ENCODE measurements around the gene BGLAP. TPM values are rescaled to one million over a fixed set of nuclear protein-coding genes. Genes with fewer than 3 reads are reported as not detected.

BGLAP gene
- total RNA-seq, 1 experiment from 2014 or later, result 2.3 TPM

- no peak for TF ChIP-seq AFF4 (CRISPR knock-in tag; IDR thresholded peaks at IDR 0.05; ENCODE audit: borderline replicate concordance)
- TF ChIP-seq FOXK1 (CRISPR knock-in tag; IDR thresholded peaks at IDR 0.05), result no peak
- no peak for TF ChIP-seq SMAD3 (CRISPR knock-in tag; IDR thresholded peaks at IDR 0.05; ENCODE audit: borderline replicate concordance)
- TF ChIP-seq PRRX2 (CRISPR knock-in tag; IDR thresholded peaks at IDR 0.05), result no peak
- TF ChIP-seq NR1H2 (CRISPR knock-in tag; IDR thresholded peaks at IDR 0.05), result no peak
- no peak for TF ChIP-seq PREB (CRISPR knock-in tag; IDR thresholded peaks at IDR 0.05; ENCODE audit: borderline replicate concordance)
- no peak for TF ChIP-seq MYBL2 (CRISPR knock-in tag; IDR thresholded peaks at IDR 0.05)
- no peak for TF ChIP-seq CREB1 (CRISPR knock-in tag; IDR thresholded peaks at IDR 0.05)
- TF ChIP-seq ATF3 (CRISPR knock-in tag; conservative IDR thresholded peaks at IDR 0.05), result no peak
Observed at GRCh38 chr1:156203331-156203730, 38.7 kb upstream of the BGLAP start (continued).

GRCh38 chr1:156204686-156205085 is 37.3 kb upstream of the BGLAP start:
- H3K27ac Mint-ChIP-seq, result no peak overlapping the region
- CTCF ChIA-PET, result no interaction called here
- no peak overlapping the region for H3K4me3 Mint-ChIP-seq
- H3K36me3 Mint-ChIP-seq, result peaks cover 11% of the 10 kb centered on the region
- POLR2A ChIA-PET, result no interaction called here
- peaks cover 12% of the 10 kb centered on the region for H3K4me1 Mint-ChIP-seq
- no peak for ATAC-seq
- no peak for DNase-seq (ENCODE audit: low spot score)
- TF ChIP-seq ZNF263 (CRISPR knock-in tag; IDR thresholded peaks at IDR 0.05; ENCODE audit: low read depth) (no peak), CREM (CRISPR knock-in tag; IDR thresholded peaks at IDR 0.05) (no peak), ZNF232 (CRISPR knock-in tag; IDR thresholded peaks at IDR 0.05) (no peak), MLX (CRISPR knock-in tag; IDR thresholded peaks at IDR 0.05) (no peak), ATF3 (CRISPR knock-in tag; conservative IDR thresholded peaks at IDR 0.05) (no peak), MXD4 (CRISPR knock-in tag; IDR thresholded peaks at IDR 0.05; ENCODE audit: borderline replicate concordance) (no peak), ZNF671 (CRISPR knock-in tag; IDR thresholded peaks at IDR 0.05) (no peak), ZNF532 (CRISPR knock-in tag; IDR thresholded peaks at IDR 0.05; ENCODE audit: borderline replicate concordance) (no peak), RORB (CRISPR knock-in tag; IDR thresholded peaks at IDR 0.05) (no peak)
- no peaks in the 10 kb centered on the region for H3K9me3 Mint-ChIP-seq
- H3K27me3 Mint-ChIP-seq (ENCODE audit: low read depth), result no peaks in the 10 kb centered on the region

Data from WTC11 (cell line).